ENCODE measurements around the gene IPO13. TPM values are rescaled to one million over a fixed set of nuclear protein-coding genes. Genes with fewer than 3 reads are reported as not detected.

IPO13 gene
- total and polyA plus RNA-seq, 4 donors = 8.6 to 15.1 (median 10.5) TPM

DNA sequence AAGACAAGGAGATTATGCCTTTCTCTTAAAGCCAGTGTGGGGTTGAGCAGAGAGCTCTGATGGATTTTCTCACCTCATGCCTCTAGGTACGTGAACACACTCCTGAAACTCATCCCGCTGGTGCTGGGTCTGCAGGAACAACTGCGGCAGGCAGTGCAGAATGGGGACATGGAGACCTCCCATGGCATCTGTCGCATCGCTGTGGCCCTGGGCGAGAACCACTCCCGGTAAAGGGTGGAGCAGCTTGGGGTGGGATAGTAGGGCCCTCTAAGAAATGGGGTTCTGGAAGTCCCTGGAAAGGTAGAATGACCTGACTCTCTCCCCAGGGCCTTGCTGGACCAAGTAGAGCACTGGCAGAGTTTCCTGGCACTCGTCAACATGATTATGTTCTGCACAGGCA, 9.5 kb downstream of the IPO13 start:
- no peak for DNase-seq (ENCODE audit: low spot score)
- Histone ChIP-seq H3K9me3 (ENCODE audit: control insufficient read depth in 4 of 4, low read length in 3 of 4) (no peaks in the 10 kb centered on the region), H3K9ac (ENCODE audit: low read depth in 1 of 2, low read length in 2 of 2) (no peak overlapping the region), H3K36me3 (ENCODE audit: control insufficient read depth in 4 of 4, insufficient read depth in 3 of 4, low read depth in 1 of 4, low read length in 3 of 4) (peaks cover 2 to 47% (median 14%) of the 10 kb centered on the region in 4 donors), H3K4me3 (ENCODE audit: low read depth in 1 of 3, low read length in 3 of 3) (no peak overlapping the region), H3K27ac (ENCODE audit: low read depth in 1 of 2, low read length in 2 of 2) (no peak overlapping the region), H3K27me3 (ENCODE audit: control insufficient read depth in 4 of 4, insufficient read depth in 4 of 4, low read length in 3 of 4) (no peaks in the 10 kb centered on the region), H3K4me1 (ENCODE audit: control insufficient read depth in 4 of 4, insufficient read depth in 4 of 4, low read length in 3 of 4) (no peaks in the 10 kb centered on the region)
- TF ChIP-seq FOXA2 (IDR thresholded peaks at IDR 0.05) (no peak), GABPA (IDR thresholded peaks at IDR 0.05 in 1 of 2, conservative IDR thresholded peaks at IDR 0.05 in 1 of 2) (no peak), HNF4A (conservative IDR thresholded peaks at IDR 0.05) (no peak), RXRA (IDR thresholded peaks at IDR 0.05) (no peak), RAD21 (IDR thresholded peaks at IDR 0.05) (no peak), EGR1 (IDR thresholded peaks at IDR 0.05; ENCODE audit: low read depth in 2 of 2) (no peak), HNF4G (IDR thresholded peaks at IDR 0.05) (no peak), FOXA1 (IDR thresholded peaks at IDR 0.05) (no peak), JUND (IDR thresholded peaks at IDR 0.05) (no peak), SP1 (IDR thresholded peaks at IDR 0.05) (no peak), TAF1 (conservative IDR thresholded peaks at IDR 0.05) (no peak), YY1 (IDR thresholded peaks at IDR 0.05) (no peak), NR2F2 (IDR thresholded peaks at IDR 0.05) (no peak)
- TF ChIP-seq, protein P1, sequence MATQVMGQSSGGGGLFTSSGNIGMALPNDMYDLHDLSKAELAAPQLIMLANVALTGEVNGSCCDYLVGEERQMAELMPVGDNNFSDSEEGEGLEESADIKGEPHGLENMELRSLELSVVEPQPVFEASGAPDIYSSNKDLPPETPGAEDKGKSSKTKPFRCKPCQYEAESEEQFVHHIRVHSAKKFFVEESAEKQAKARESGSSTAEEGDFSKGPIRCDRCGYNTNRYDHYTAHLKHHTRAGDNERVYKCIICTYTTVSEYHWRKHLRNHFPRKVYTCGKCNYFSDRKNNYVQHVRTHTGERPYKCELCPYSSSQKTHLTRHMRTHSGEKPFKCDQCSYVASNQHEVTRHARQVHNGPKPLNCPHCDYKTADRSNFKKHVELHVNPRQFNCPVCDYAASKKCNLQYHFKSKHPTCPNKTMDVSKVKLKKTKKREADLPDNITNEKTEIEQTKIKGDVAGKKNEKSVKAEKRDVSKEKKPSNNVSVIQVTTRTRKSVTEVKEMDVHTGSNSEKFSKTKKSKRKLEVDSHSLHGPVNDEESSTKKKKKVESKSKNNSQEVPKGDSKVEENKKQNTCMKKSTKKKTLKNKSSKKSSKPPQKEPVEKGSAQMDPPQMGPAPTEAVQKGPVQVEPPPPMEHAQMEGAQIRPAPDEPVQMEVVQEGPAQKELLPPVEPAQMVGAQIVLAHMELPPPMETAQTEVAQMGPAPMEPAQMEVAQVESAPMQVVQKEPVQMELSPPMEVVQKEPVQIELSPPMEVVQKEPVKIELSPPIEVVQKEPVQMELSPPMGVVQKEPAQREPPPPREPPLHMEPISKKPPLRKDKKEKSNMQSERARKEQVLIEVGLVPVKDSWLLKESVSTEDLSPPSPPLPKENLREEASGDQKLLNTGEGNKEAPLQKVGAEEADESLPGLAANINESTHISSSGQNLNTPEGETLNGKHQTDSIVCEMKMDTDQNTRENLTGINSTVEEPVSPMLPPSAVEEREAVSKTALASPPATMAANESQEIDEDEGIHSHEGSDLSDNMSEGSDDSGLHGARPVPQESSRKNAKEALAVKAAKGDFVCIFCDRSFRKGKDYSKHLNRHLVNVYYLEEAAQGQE (IDR thresholded peaks at IDR 0.05) = no peak
- TF ChIP-seq, protein P2, sequence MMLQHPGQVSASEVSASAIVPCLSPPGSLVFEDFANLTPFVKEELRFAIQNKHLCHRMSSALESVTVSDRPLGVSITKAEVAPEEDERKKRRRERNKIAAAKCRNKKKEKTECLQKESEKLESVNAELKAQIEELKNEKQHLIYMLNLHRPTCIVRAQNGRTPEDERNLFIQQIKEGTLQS (IDR thresholded peaks at IDR 0.05) = no peak
- TF ChIP-seq, protein P3, sequence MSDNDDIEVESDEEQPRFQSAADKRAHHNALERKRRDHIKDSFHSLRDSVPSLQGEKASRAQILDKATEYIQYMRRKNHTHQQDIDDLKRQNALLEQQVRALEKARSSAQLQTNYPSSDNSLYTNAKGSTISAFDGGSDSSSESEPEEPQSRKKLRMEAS (IDR thresholded peaks at IDR 0.05) = no peak
- TF ChIP-seq, protein P4, sequence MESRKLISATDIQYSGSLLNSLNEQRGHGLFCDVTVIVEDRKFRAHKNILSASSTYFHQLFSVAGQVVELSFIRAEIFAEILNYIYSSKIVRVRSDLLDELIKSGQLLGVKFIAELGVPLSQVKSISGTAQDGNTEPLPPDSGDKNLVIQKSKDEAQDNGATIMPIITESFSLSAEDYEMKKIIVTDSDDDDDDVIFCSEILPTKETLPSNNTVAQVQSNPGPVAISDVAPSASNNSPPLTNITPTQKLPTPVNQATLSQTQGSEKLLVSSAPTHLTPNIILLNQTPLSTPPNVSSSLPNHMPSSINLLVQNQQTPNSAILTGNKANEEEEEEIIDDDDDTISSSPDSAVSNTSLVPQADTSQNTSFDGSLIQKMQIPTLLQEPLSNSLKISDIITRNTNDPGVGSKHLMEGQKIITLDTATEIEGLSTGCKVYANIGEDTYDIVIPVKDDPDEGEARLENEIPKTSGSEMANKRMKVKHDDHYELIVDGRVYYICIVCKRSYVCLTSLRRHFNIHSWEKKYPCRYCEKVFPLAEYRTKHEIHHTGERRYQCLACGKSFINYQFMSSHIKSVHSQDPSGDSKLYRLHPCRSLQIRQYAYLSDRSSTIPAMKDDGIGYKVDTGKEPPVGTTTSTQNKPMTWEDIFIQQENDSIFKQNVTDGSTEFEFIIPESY (IDR thresholded peaks at IDR 0.05) = no peak
- WGBS = 97% methylated on average over 8 of the region's 8 CpGs

DNA sequence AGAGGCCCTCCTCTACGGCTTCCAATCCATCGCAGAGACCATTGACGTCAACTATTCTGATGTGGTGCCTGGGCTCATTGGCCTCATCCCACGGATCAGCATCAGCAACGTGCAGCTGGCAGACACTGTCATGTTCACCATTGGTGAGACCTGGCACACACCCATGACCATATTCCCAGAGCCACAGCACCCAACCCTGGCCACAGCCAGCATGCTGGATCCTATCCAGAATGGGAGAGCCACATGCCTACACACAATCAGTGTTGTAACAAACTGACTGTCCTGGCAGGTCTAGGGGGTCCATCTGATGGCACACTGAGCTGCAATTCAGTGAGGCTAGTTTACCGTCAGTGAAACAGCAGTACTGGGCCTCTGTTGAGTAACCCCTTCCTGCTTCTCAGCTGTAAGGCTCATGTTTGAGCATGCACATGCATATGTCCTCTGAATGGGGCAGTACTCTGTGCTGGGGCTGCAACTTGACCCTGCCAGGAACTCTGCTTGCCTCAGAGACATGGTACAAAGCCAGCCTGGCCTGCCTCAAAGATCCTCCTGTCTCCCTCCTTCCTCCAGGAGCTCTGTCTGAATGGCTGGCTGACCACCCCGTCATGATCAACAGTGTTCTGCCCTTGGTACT, 10.8 kb downstream of the IPO13 start:
- no peak overlapping the region for H3K4me3 ChIP-seq (ENCODE audit: low read depth in 1 of 3, low read length in 3 of 3)
- H3K9ac ChIP-seq (ENCODE audit: low read depth in 1 of 2, low read length in 2 of 2) = no peak overlapping the region
- H3K27me3 ChIP-seq (ENCODE audit: control insufficient read depth in 4 of 4, insufficient read depth in 4 of 4, low read length in 3 of 4) = no peaks in the 10 kb centered on the region
- WGBS = 93% methylated on average over 7 of the region's 7 CpGs
- DNase-seq (ENCODE audit: low spot score) = no peak
- peaks cover 4 to 58% (median 17%) of the 10 kb centered on the region in 4 donors for H3K36me3 ChIP-seq (ENCODE audit: control insufficient read depth in 4 of 4, insufficient read depth in 3 of 4, low read depth in 1 of 4, low read length in 3 of 4)
- TF ChIP-seq HNF4G (IDR thresholded peaks at IDR 0.05) = no peak
- TF ChIP-seq, protein P5, sequence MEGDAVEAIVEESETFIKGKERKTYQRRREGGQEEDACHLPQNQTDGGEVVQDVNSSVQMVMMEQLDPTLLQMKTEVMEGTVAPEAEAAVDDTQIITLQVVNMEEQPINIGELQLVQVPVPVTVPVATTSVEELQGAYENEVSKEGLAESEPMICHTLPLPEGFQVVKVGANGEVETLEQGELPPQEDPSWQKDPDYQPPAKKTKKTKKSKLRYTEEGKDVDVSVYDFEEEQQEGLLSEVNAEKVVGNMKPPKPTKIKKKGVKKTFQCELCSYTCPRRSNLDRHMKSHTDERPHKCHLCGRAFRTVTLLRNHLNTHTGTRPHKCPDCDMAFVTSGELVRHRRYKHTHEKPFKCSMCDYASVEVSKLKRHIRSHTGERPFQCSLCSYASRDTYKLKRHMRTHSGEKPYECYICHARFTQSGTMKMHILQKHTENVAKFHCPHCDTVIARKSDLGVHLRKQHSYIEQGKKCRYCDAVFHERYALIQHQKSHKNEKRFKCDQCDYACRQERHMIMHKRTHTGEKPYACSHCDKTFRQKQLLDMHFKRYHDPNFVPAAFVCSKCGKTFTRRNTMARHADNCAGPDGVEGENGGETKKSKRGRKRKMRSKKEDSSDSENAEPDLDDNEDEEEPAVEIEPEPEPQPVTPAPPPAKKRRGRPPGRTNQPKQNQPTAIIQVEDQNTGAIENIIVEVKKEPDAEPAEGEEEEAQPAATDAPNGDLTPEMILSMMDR (IDR thresholded peaks at IDR 0.05; ENCODE audit: low read depth, low read length, missing input control) = no peak
- TF ChIP-seq, protein P4 (IDR thresholded peaks at IDR 0.05) = no peak
- no peak for TF ChIP-seq FOXA1 (IDR thresholded peaks at IDR 0.05)
- no peak for TF ChIP-seq GABPA (IDR thresholded peaks at IDR 0.05 in 1 of 2, conservative IDR thresholded peaks at IDR 0.05 in 1 of 2)
- no peak for TF ChIP-seq FOXA2 (IDR thresholded peaks at IDR 0.05)
- no peak for TF ChIP-seq RAD21 (IDR thresholded peaks at IDR 0.05)
- TF ChIP-seq, protein P2 (IDR thresholded peaks at IDR 0.05) = no peak
- TF ChIP-seq JUND (IDR thresholded peaks at IDR 0.05) = no peak
- TF ChIP-seq, protein P3 (IDR thresholded peaks at IDR 0.05) = no peak
- no peak for TF ChIP-seq NR2F2 (IDR thresholded peaks at IDR 0.05)
- no peak for TF ChIP-seq YY1 (IDR thresholded peaks at IDR 0.05)
- TF ChIP-seq SP1 (IDR thresholded peaks at IDR 0.05) = no peak
- no peak overlapping the region for H3K27ac ChIP-seq (ENCODE audit: low read depth in 1 of 2, low read length in 2 of 2)
- H3K9me3 ChIP-seq (ENCODE audit: control insufficient read depth in 4 of 4, low read length in 3 of 4) = no peaks in the 10 kb centered on the region
- H3K4me1 ChIP-seq (ENCODE audit: control insufficient read depth in 4 of 4, insufficient read depth in 4 of 4, low read length in 3 of 4) = no peaks in the 10 kb centered on the region

Data from liver (tissue), 9 donors.